ENCODE data around the gene KREMEN1.
"Not testable (repeated sequence)": the region's sequence is repeated elsewhere in the genome, so short reads cannot be mapped to it uniquely, and the experiment has no call there.

Gene KREMEN1

GRCh38 chr22:29072979-29073617 is at the start of gene KREMEN1:
Gene KREMEN1 (plus strand): TSS chr22:29073035. CDS start chr22:29073131, 96 bp downstream.
- no peak for DNase-seq (ENCODE audit: low read depth in 3 of 3)

DNA sequence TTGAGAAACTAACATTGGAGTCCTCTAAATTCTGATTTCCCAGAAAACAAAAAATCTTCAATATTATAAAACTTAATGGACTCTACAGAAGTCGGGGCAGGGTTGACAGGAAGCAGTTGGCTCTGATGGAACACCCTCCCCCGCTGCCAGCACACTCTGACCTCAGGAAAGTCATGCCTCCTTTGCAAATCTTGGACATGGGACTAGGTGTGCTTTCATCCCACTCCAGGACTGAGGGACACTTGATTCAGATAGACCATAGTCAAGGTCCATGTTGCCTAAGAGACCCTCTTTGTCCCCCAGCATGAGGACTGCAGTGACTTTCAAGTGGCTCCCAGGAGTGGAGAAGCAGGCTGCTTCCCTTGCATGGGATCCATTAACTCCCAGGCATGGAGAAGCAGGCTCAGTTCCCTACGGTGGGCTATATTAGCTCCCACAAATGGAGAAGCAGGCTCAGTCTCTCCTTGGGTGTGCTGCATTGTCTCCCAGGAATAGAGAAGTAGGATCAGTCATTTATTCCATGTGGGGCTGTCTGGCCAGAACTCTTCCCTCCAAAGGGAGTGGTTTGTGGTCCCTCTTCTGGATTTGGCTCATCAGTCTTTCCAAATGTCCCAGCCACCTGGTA is 49.6 kb upstream of the KREMEN1 start:
- DNase-seq (ENCODE audit: low read depth in 3 of 3): no peak

GRCh38 chr22:29026579-29026978 is 46.3 kb upstream of the KREMEN1 start:
- no peak for DNase-seq (ENCODE audit: low read depth in 3 of 3)

GRCh38 chr22:29028468-29028867 is 44.4 kb upstream of the KREMEN1 start:
- no peak for DNase-seq (ENCODE audit: low read depth in 3 of 3)

GRCh38 chr22:29029202-29030000 is 43.4 kb upstream of the KREMEN1 start:
- no peak for DNase-seq (ENCODE audit: low read depth in 3 of 3)

DNA sequence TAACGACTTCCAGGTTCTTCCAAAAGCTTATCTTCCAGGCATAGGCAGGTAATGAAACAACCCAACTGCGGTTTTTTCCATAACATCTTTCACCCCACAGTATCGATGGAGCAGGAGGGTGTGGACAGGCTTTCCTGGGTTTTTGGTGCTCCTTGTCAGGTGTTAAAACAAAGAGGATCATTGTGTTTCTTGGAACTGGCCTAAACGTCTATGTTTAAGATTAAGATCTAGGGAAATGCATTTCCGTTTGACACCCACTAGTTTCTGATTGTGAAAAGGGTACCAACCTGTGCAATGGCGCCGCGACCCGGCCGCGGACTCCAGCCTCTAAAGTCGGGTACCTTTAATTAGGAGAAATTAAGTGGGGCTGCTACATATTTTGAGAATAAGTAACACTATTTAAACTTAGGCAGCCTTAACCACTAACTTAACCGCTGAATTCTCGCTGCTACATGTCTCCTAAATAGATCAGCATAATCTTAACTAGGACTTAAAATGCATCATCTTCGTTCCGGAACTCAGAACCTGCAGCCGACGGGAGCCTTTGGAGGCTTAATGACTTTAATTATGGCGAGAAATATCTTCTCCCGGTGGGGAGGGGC is 42.7 kb upstream of the KREMEN1 start:
- DNase-seq (ENCODE audit: low read depth in 3 of 3): no peak

- DNase-seq (ENCODE audit: low read depth in 3 of 3): no peak
Measured at GRCh38 chr22:29030618-29031226, 42.1 kb upstream of the KREMEN1 start.

- no peak for DNase-seq (ENCODE audit: low read depth in 3 of 3)
Measured at GRCh38 chr22:29031227-29032011, 41.4 kb upstream of the KREMEN1 start.

DNA sequence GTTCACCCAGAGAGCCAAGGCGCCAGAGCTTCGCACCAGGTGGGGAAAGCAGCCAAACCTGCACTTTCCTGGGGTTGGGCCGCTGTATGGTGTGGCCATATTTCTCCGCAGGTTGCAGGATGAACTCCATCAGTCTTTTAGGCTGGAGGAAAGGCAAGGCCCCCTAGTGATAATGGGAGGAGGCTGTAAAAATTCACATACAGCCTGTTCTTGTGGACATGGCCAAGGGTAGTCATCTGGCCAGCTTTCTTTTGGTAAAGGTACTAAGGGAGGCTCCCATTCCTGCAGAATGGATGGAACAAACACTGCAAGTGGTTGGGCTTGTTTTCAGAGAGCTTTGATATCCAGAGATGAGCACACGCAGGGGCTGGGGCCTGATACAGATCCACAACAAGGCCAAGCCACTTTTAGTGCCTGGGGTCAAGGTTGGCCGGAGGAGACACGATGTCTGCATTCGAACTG is 40.8 kb upstream of the KREMEN1 start:
- no peak for DNase-seq (ENCODE audit: low read depth in 3 of 3)

- DNase-seq (ENCODE audit: low read depth in 3 of 3): no peak
Measured at GRCh38 chr22:29032584-29032983, 40.3 kb upstream of the KREMEN1 start.

DNA sequence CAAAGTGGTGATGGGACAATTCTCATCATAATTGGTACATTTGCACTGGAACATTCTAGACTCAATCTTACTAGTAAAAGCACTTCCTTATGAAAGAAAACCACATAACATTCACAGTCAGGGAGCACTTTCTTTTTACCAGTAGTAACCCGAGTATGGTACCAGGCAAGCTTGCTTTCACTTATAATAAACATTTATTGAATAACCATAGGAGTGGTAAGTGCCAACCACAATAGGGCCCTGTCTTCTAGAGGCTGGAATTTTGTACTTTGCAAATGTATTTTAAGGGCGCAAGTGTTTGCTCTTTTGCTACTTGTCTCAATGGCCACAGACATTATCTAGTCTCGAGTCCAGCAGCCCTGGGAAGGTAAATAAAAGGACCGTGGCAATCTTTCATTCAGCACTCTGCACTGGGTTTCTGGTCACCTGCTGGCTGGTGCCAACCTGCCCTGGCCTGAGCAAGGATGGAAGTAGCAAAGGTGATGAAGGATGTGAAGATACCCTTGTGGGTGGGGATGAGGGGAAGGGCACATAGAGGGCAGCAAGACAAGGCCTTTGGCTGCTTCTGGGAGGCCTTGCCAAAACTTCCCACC is 35.4 kb upstream of the KREMEN1 start:
- no peak for DNase-seq (ENCODE audit: low read depth in 3 of 3)

- DNase-seq (ENCODE audit: low read depth in 3 of 3): no peak
Measured at GRCh38 chr22:29039148-29039547, 33.7 kb upstream of the KREMEN1 start.

DNA sequence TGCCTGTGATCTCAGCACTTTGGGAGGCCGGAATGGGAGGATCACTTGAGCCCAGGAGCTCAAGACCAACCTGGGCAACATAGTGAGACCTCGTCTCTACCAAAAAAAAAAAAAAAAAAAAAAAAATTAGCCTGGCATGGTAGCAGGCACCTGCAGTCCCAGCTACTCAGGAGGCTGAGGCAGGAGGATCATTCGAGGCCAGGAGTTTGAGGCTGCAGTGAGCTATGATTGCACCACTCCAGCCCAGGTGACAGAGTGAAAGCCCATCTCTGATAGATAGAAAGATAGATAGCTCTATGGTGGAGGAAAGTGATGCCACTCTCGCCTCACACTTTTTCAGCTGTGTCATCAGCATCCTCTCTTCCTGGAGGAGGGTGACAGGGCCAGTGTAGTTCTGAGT is 33.2 kb upstream of the KREMEN1 start:
- DNase-seq (ENCODE audit: low read depth in 3 of 3): not testable (repeated sequence)

- peak; percentile 43 to 67 (median 45) for DNase-seq (ENCODE audit: low read depth in 3 of 3)
Measured at GRCh38 chr22:29040385-29041275, 32.2 kb upstream of the KREMEN1 start.

DNA sequence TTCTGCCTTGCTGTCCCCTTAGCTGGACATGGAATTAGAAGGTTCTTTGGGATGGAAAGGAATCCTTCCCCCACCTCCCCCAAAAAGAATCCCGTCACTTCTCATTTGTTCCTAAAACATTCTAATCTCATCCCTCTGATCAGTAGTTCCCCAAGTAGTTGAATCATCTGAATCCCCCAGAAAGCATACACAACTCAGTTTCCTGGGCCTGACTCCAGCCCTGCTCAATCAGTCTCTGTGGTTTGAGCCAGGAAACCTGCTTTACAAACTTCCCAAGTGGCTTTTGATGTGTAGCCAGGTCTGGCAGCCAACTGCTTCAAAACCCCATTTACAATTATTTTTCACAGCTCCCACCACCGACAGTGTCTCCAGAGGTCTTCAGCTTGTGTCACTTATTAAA is 31.4 kb upstream of the KREMEN1 start:
- no peak for DNase-seq (ENCODE audit: low read depth in 3 of 3)

- no peak for DNase-seq (ENCODE audit: low read depth in 3 of 3)
Measured at GRCh38 chr22:29043906-29044575, 28.8 kb upstream of the KREMEN1 start.

- DNase-seq (ENCODE audit: low read depth in 3 of 3): no peak
Measured at GRCh38 chr22:29044657-29045176, 28.1 kb upstream of the KREMEN1 start.

DNA sequence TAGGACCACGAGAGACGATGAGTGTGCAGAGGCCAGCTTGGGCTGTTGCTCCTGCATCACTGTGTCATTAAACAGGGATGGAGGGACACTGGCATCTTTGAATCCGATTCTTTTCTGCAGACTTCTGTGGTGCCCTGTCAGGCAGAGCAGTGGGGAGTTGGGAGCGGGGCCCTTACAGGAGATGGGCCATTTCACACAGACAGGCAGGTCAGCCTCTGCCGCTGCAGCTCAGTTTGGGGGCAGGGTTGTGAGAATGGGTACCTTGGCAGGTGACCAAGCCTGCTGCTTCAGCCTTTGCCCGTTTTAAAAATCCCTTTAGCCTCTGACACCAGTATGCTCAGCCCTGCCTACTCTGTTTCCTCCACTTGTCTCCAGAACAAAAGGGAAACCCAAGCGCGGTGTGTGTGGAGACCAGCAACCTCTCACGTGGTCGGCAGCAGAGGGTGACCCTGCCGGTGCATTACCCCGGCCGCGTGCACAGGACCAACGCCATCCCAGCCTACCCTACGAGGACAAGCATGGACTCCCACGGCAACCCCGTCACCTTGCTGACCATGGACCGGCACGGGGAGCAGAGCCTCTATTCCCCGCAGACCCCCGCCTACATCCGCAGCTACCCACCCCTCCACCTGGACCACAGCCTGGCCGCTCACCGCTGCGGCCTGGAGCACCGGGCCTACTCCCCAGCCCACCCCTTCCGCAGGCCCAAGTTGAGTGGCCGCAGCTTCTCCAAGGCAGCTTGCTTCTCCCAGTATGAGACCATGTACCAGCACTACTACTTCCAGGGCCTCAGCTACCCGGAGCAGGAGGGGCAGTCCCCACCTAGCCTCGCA is 23.8 kb upstream of the KREMEN1 start:
- DNase-seq (ENCODE audit: low read depth in 3 of 3): no peak

All from stimulated activated CD4-positive, alpha-beta T cell treated with anti-CD3 and anti-CD28 coated beads, TNF-alpha, amount 100 ng/mL, for 24 hours (primary cell).